A673 (cell line): ENCODE results near the gene UCN3. TPM values are rescaled to one million over a fixed set of nuclear protein-coding genes. Genes with fewer than 3 reads are reported as not detected.

Experiments
- BruUV-seq: library from RNA; stranded (reverse); fragments of 400-500 nt; replicated peaks from 2 replicates; lab custom pipeline; 2021; lab: Mats Ljungman, UMichigan
- CTCF ChIA-PET: fragments of 300-600 bp; sonication (Branson Sonifier 250); formaldehyde crosslinking; loops from one replicate; lab custom pipeline; 2022; ENCODE audit warnings: antibody characterized with exemption; lab: Charles Lee
- POLR2A ChIA-PET: fragments of 300-600 bp; sonication (Branson Sonifier 250); formaldehyde crosslinking; loops from one replicate; lab custom pipeline; 2022; ENCODE audit warnings: antibody characterized with exemption; ENCODE audit not compliant: low non-redundant PET; lab: Charles Lee
- DNase-seq: peaks from one replicate; pipeline ENCODE4 v3.0.0-alpha.2; 2015; ENCODE audit warnings: low spot score
- H3K27ac ChIP-seq: fragments of 200-600 bp; sonication (generic); 2 replicates; pipeline ENCODE4 v1.5.1; 2016; ENCODE audit warnings: mixed run types, low read depth, mild to moderate bottlenecking, mixed read lengths, antibody characterized with exemption, low read length; ENCODE audit not compliant: poor library complexity, severe bottlenecking
- H3K27me3 ChIP-seq: fragments of 200-600 bp; sonication (generic); replicated peaks from 2 replicates; pipeline ENCODE4 v1.6.1; 2017; ENCODE audit warnings: mixed run types, low read depth, mild to moderate bottlenecking, mixed read lengths, antibody characterized with exemption, low read length; ENCODE audit not compliant: insufficient read depth, poor library complexity
- H3K36me3 ChIP-seq: fragments of 200-600 bp; sonication (generic); 2 replicates; pipeline ENCODE4 v1.6.1; 2016; ENCODE audit warnings: mixed run types, mild to moderate bottlenecking, mixed read lengths, antibody characterized with exemption, low read length; ENCODE audit not compliant: insufficient read depth, poor library complexity, severe bottlenecking
- H3K4me1 ChIP-seq: fragments of 200-600 bp; sonication (generic); 2 replicates; pipeline ENCODE4 v1.6.1; 2017; ENCODE audit warnings: mixed run types, mild to moderate bottlenecking, mixed read lengths, antibody characterized with exemption, low read length; ENCODE audit not compliant: insufficient read depth, poor library complexity, severe bottlenecking
- H3K4me3 ChIP-seq: fragments of 200-600 bp; sonication (generic); 2 replicates; pipeline ENCODE4 v1.5.1; 2016; ENCODE audit warnings: low read depth, mixed run types, mild to moderate bottlenecking, mixed read lengths, low read length; ENCODE audit not compliant: poor library complexity, severe bottlenecking
- H3K9me3 ChIP-seq: fragments of 200-600 bp; sonication (generic); 2 replicates; pipeline ENCODE4 v1.6.1; 2016; ENCODE audit warnings: mixed run types, low read depth, mild to moderate bottlenecking, mixed read lengths, antibody characterized with exemption, low read length; ENCODE audit not compliant: poor library complexity, severe bottlenecking
- CTCF ChIP-seq: fragments of 300-800, 200-600 bp; sonication (generic); conservative IDR thresholded peaks from 2 replicates; pipeline ENCODE4 v1.5.1; 2017; ENCODE audit warnings: low read depth, mild to moderate bottlenecking, antibody characterized with exemption, low read length, moderate library complexity, mixed read lengths
- EZH2 ChIP-seq: fragments of 200-600 bp; sonication (generic); IDR thresholded peaks from 2 replicates; pipeline ENCODE4 v1.6.1; 2017; ENCODE audit warnings: borderline replicate concordance, low read depth, mild to moderate bottlenecking, mixed read lengths, antibody characterized with exemption, low read length; ENCODE audit not compliant: poor library complexity, severe bottlenecking
- intact Hi-C: fragments of 100-400 bp; cut with micrococcal nuclease; formaldehyde crosslinking; loops from one replicate; pipeline ENCODE4 v1.10.0; 2022; ENCODE audit not compliant: unreplicated experiment
- total RNA-seq: library from RNA; stranded (reverse); gene quantifications from 2 replicates; pipeline ENCODE4 v1.2.3, GENCODE V29; 2021

Gene UCN3
- total RNA-seq, 1 experiment from 2014 or later: not detected

- POLR2A ChIA-PET: no interaction called here
Measured at GRCh38 chr10:5354068-5354467, 10.7 kb upstream of the UCN3 start.

GRCh38 chr10:5355594-5356301, 9.0 kb upstream of the UCN3 start:
- intact Hi-C loops: no loop called here

More at GRCh38 chr10:5354068-5354467, 10.7 kb upstream of the UCN3 start:
- no peak for DNase-seq
- no peak overlapping the region for H3K4me3 ChIP-seq
- no peaks in the 10 kb centered on the region for H3K4me1 ChIP-seq
- H3K27ac ChIP-seq: no peak overlapping the region
- no peaks in the 10 kb centered on the region for H3K9me3 ChIP-seq
- H3K27me3 ChIP-seq: no peaks in the 10 kb centered on the region
- TF ChIP-seq EZH2: no peak
- TF ChIP-seq CTCF: no peak
- H3K36me3 ChIP-seq: no peaks in the 10 kb centered on the region
- no TSS peak for BruUV-seq
- CTCF ChIA-PET: no interaction called here
- intact Hi-C loops: no loop called here

GRCh38 chr10:5356302-5356763, 8.4 kb upstream of the UCN3 start:
- no peak overlapping the region for H3K27ac ChIP-seq
- no TSS peak for BruUV-seq
- no peak for TF ChIP-seq EZH2
- TF ChIP-seq CTCF: no peak
- no peak overlapping the region for H3K4me3 ChIP-seq
- DNase-seq: no peak
- CTCF ChIA-PET: no interaction called here
- intact Hi-C loops: no loop called here
- H3K4me1 ChIP-seq: no peaks in the 10 kb centered on the region
- no peaks in the 10 kb centered on the region for H3K9me3 ChIP-seq
- H3K36me3 ChIP-seq: no peaks in the 10 kb centered on the region
- no peaks in the 10 kb centered on the region for H3K27me3 ChIP-seq
- POLR2A ChIA-PET: no interaction called here

More at GRCh38 chr10:5355594-5356301, 9.0 kb upstream of the UCN3 start:
- no peaks in the 10 kb centered on the region for H3K27me3 ChIP-seq
- no peak for DNase-seq
- CTCF ChIA-PET: no interaction called here
- H3K9me3 ChIP-seq: no peaks in the 10 kb centered on the region
- H3K4me3 ChIP-seq: no peak overlapping the region
- no TSS peak for BruUV-seq
- no peak overlapping the region for H3K27ac ChIP-seq
- no peaks in the 10 kb centered on the region for H3K4me1 ChIP-seq
- H3K36me3 ChIP-seq: no peaks in the 10 kb centered on the region
- POLR2A ChIA-PET: no interaction called here
- TF ChIP-seq EZH2 (no peak), CTCF (no peak)
